ENCODE measurements around the gene CSNK1D.
"Not testable (repeated sequence)": the region's sequence is repeated elsewhere in the genome, so short reads cannot be mapped to it uniquely, and the experiment has no call there.

CSNK1D gene

DNA sequence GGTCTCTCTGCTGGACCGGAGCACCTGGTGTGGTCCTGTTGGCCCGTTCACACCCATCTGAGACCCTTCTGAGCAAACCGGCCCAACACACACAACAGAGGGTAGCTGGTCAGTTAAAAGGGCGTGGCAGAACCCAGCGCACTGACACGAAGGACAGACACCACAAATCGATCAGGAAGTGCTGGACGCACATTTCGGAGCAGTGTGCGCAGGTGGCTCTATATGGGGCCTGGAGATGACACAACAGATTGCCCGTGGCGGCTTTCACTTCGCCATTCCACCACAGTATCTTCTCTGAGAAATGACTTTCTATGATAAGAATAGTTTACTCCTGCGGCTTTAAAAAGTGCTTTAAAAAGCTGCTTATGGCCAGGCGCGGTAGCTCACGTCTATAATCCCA lies 73.4 kb downstream of the CSNK1D start:
- no peaks in the 10 kb centered on the region for H3K9me3 ChIP-seq (ENCODE audit: control insufficient read depth, insufficient read depth, low read depth, low read length)
- H3K4me3 ChIP-seq (ENCODE audit: low read depth, low read length): no peak overlapping the region
- peaks cover 30% of the 10 kb centered on the region for H3K36me3 ChIP-seq (ENCODE audit: control insufficient read depth, insufficient read depth, low read length)
- no peak overlapping the region for H3K27ac ChIP-seq (ENCODE audit: low read depth, low read length)
- no peak overlapping the region for H3K9ac ChIP-seq (ENCODE audit: low read length)
- H3K27me3 ChIP-seq (ENCODE audit: control insufficient read depth, insufficient read depth, low read length): no peaks in the 10 kb centered on the region
- no peaks in the 10 kb centered on the region for H3K4me1 ChIP-seq (ENCODE audit: control insufficient read depth, insufficient read depth, low read length)

GRCh38 chr17:82199496-82199895 lies 74.0 kb downstream of the CSNK1D start:
- H3K4me1 ChIP-seq (ENCODE audit: control insufficient read depth, insufficient read depth, low read length): no peaks in the 10 kb centered on the region
- no peak overlapping the region for H3K27ac ChIP-seq (ENCODE audit: low read depth, low read length)
- no peak overlapping the region for H3K9ac ChIP-seq (ENCODE audit: low read length)
- H3K9me3 ChIP-seq (ENCODE audit: control insufficient read depth, insufficient read depth, low read depth, low read length): no peaks in the 10 kb centered on the region
- no peaks in the 10 kb centered on the region for H3K27me3 ChIP-seq (ENCODE audit: control insufficient read depth, insufficient read depth, low read length)
- H3K4me3 ChIP-seq (ENCODE audit: low read depth, low read length): no peak overlapping the region
- peaks cover 37% of the 10 kb centered on the region for H3K36me3 ChIP-seq (ENCODE audit: control insufficient read depth, insufficient read depth, low read length)

DNA sequence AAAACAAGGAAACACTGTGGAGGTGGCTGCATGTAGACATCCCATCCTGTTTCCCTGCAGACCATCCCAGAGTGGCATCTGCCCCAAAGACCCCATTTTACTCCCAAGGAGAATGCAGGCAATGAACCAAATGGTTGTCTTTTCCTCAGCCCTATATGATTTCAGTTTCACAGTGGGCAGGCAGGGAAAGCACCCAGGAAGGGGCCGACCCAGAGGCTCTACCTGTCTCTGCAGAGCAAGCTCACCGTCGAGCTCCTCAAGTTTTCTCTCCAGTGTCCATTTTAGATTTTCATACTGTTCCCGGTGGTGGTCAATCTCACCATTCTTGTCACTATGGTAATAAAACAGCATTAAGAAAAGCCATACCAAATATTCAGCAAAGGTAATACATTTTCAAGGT lies 75.4 kb downstream of the CSNK1D start:
- peaks cover 48% of the 10 kb centered on the region for H3K36me3 ChIP-seq (ENCODE audit: control insufficient read depth, insufficient read depth, low read length)

GRCh38 chr17:82195675-82196672 lies 77.5 kb downstream of the CSNK1D start:
- Histone ChIP-seq H3K27ac (ENCODE audit: low read depth, low read length) (no peak overlapping the region), H3K9me3 (ENCODE audit: control insufficient read depth, insufficient read depth, low read depth, low read length) (no peaks in the 10 kb centered on the region), H3K9ac (ENCODE audit: low read length) (no peak overlapping the region), H3K4me1 (ENCODE audit: control insufficient read depth, insufficient read depth, low read length) (no peaks in the 10 kb centered on the region), H3K27me3 (ENCODE audit: control insufficient read depth, insufficient read depth, low read length) (no peaks in the 10 kb centered on the region), H3K36me3 (ENCODE audit: control insufficient read depth, insufficient read depth, low read length) (peaks cover 57% of the 10 kb centered on the region), H3K4me3 (ENCODE audit: low read depth, low read length) (no peak overlapping the region)

More for the DNA sequence above, 75.4 kb downstream of the CSNK1D start:
- H3K27ac ChIP-seq (ENCODE audit: low read depth, low read length): no peak overlapping the region
- no peaks in the 10 kb centered on the region for H3K27me3 ChIP-seq (ENCODE audit: control insufficient read depth, insufficient read depth, low read length)
- no peak overlapping the region for H3K9ac ChIP-seq (ENCODE audit: low read length)
- H3K4me1 ChIP-seq (ENCODE audit: control insufficient read depth, insufficient read depth, low read length): no peaks in the 10 kb centered on the region
- H3K4me3 ChIP-seq (ENCODE audit: low read depth, low read length): no peak overlapping the region
- no peaks in the 10 kb centered on the region for H3K9me3 ChIP-seq (ENCODE audit: control insufficient read depth, insufficient read depth, low read depth, low read length)

GRCh38 chr17:82194765-82195164 lies 78.7 kb downstream of the CSNK1D start:
- no peaks in the 10 kb centered on the region for H3K9me3 ChIP-seq (ENCODE audit: control insufficient read depth, insufficient read depth, low read depth, low read length)
- H3K27me3 ChIP-seq (ENCODE audit: control insufficient read depth, insufficient read depth, low read length): no peaks in the 10 kb centered on the region
- H3K4me1 ChIP-seq (ENCODE audit: control insufficient read depth, insufficient read depth, low read length): no peaks in the 10 kb centered on the region
- no peak overlapping the region for H3K9ac ChIP-seq (ENCODE audit: low read length)
- H3K4me3 ChIP-seq (ENCODE audit: low read depth, low read length): no peak overlapping the region
- peaks cover 56% of the 10 kb centered on the region for H3K36me3 ChIP-seq (ENCODE audit: control insufficient read depth, insufficient read depth, low read length)
- no peak overlapping the region for H3K27ac ChIP-seq (ENCODE audit: low read depth, low read length)

DNA sequence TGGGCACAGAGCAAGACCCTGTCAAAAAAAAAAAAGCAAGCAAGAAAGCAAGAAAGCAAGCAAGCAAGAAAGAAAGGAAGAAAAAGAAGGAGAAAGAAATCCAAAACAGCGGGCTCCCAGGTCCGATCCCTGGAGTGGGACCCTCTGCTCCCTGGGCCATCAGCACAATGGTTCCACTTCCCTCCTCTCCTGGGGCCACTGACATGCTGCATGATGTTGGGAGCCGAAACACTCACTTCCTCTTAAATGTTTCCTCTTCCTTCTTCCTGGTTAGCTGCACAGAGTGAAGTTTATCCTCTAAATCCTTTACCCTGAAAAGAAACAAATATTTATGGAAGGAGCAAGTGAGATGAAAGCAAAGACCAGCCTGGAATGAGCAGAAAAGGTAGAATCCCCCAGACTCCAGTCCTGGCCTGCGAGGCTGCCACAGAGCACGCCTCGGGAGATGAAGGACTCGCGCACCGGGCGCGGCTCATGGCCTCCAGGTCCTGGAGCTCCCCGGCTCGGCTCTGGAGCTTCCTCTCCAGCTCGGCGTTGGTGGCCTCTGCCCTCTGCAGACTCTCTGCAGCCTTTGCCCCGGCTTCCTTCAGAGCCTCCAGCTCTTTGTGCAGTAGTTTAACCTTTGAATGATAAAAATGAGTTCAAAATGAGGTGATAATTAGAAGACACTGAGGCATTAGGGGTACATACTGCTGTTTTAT lies 79.8 kb downstream of the CSNK1D start:
- Histone ChIP-seq H3K27me3 (ENCODE audit: control insufficient read depth, insufficient read depth, low read length) (no peaks in the 10 kb centered on the region), H3K36me3 (ENCODE audit: control insufficient read depth, insufficient read depth, low read length) (peaks cover 54% of the 10 kb centered on the region), H3K4me3 (ENCODE audit: low read depth, low read length) (no peak overlapping the region), H3K27ac (ENCODE audit: low read depth, low read length) (no peak overlapping the region), H3K9me3 (ENCODE audit: control insufficient read depth, insufficient read depth, low read depth, low read length) (no peaks in the 10 kb centered on the region), H3K4me1 (ENCODE audit: control insufficient read depth, insufficient read depth, low read length) (no peaks in the 10 kb centered on the region), H3K9ac (ENCODE audit: low read length) (no peak overlapping the region)

DNA sequence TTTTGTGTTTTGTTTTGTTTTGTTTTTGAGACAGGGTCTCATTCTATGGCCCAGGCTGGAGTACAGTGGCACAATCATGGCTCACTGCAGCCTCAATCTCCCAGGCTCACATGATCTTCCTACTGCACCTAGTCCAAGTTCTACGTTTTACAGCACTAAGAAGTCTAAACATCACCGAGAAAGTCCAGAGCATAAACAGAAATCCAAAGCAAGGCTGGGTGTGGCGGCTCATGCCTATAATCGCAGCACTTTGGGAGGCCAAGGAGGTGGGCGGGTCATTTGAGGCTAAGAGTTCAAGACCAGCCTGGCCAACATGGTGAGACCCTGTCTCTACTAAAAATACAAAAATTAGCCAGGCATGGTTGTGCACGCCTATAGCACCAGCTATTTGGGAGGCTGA lies 80.5 kb downstream of the CSNK1D start:
- not testable (repeated sequence) for H3K27ac ChIP-seq (ENCODE audit: low read depth, low read length); H3K27me3 ChIP-seq (ENCODE audit: control insufficient read depth, insufficient read depth, low read length); H3K9ac ChIP-seq (ENCODE audit: low read length); H3K9me3 ChIP-seq (ENCODE audit: control insufficient read depth, insufficient read depth, low read depth, low read length); H3K4me3 ChIP-seq (ENCODE audit: low read depth, low read length); H3K4me1 ChIP-seq (ENCODE audit: control insufficient read depth, insufficient read depth, low read length)
- peaks cover 55% of the 10 kb centered on the region for H3K36me3 ChIP-seq (ENCODE audit: control insufficient read depth, insufficient read depth, low read length)
